ENCODE results near the gene MAP2K7.
A peak's percentile ranks its signal among the peaks of the same experiment; 100 is the strongest.
"Not testable (repeated sequence)": the region's sequence is repeated elsewhere in the genome, so short reads cannot be mapped to it uniquely, and the experiment has no call there.

MAP2K7 gene

GRCh38 chr19:7928334-7928706 is 24.6 kb downstream of the MAP2K7 start:
- H3K36me3 Mint-ChIP-seq, result peaks cover 32 to 48% of the 10 kb centered on the region in 2 donors
- H3K27ac Mint-ChIP-seq, result peak overlapping the region; percentile 47
- DNase-seq (no peak), ATAC-seq (replicated peaks) (no peak)
- no peak overlapping the region for H3K4me3 Mint-ChIP-seq
- peaks cover 0 to 8% of the 10 kb centered on the region in 2 donors for H3K27me3 Mint-ChIP-seq
- peaks cover 12 to 30% of the 10 kb centered on the region in 2 donors for H3K4me1 Mint-ChIP-seq
- no peaks in the 10 kb centered on the region for H3K9me3 Mint-ChIP-seq

- H3K27me3 Mint-ChIP-seq, result peaks cover 0 to 8% of the 10 kb centered on the region in 2 donors
- DNase-seq, result peak; percentile 57
- no peaks in the 10 kb centered on the region for H3K9me3 Mint-ChIP-seq
- peaks cover 33 to 50% of the 10 kb centered on the region in 2 donors for H3K36me3 Mint-ChIP-seq
- peak overlapping the region; percentile 21 for H3K27ac Mint-ChIP-seq
- H3K4me1 Mint-ChIP-seq, result peaks cover 12 to 30% of the 10 kb centered on the region in 2 donors
- ATAC-seq (replicated peaks), result peak; percentile 57
- H3K4me3 Mint-ChIP-seq, result no peak overlapping the region
Observed at GRCh38 chr19:7928741-7929701, 25.3 kb downstream of the MAP2K7 start.

- not testable (repeated sequence) for H3K27me3 Mint-ChIP-seq; H3K9me3 Mint-ChIP-seq; H3K4me3 Mint-ChIP-seq; H3K27ac Mint-ChIP-seq; DNase-seq; ATAC-seq (replicated peaks)
- Mint-ChIP-seq H3K4me1 (peaks cover 9 to 29% of the 10 kb centered on the region in 2 donors), H3K36me3 (peaks cover 37 to 53% of the 10 kb centered on the region in 2 donors)
Observed at GRCh38 chr19:7930030-7930429, 26.4 kb downstream of the MAP2K7 start.

- ATAC-seq (replicated peaks) (no peak), DNase-seq (no peak)
- Mint-ChIP-seq H3K27ac (no peak overlapping the region), H3K36me3 (peaks cover 38 to 56% of the 10 kb centered on the region in 2 donors), H3K4me1 (peaks cover 8 to 25% of the 10 kb centered on the region in 2 donors), H3K27me3 (no peaks in the 10 kb centered on the region), H3K9me3 (no peaks in the 10 kb centered on the region), H3K4me3 (no peak overlapping the region)
Observed at GRCh38 chr19:7930765-7931164, 27.1 kb downstream of the MAP2K7 start.

- ATAC-seq (replicated peaks), result no peak
- Mint-ChIP-seq H3K9me3 (no peaks in the 10 kb centered on the region), H3K27ac (no peak overlapping the region), H3K27me3 (no peaks in the 10 kb centered on the region), H3K36me3 (peaks cover 40 to 60% of the 10 kb centered on the region in 2 donors), H3K4me1 (peaks cover 5 to 22% of the 10 kb centered on the region in 2 donors), H3K4me3 (no peak overlapping the region)
- no peak for DNase-seq
Observed at GRCh38 chr19:7931221-7932061, 27.8 kb downstream of the MAP2K7 start.

GRCh38 chr19:7932276-7932929 is 28.7 kb downstream of the MAP2K7 start:
- peaks cover 2 to 18% of the 10 kb centered on the region in 2 donors for H3K4me1 Mint-ChIP-seq
- no peak overlapping the region for H3K27ac Mint-ChIP-seq
- peaks cover 43 to 58% of the 10 kb centered on the region in 2 donors for H3K36me3 Mint-ChIP-seq
- H3K4me3 Mint-ChIP-seq, result no peak overlapping the region
- ATAC-seq (replicated peaks), result no peak
- no peak for DNase-seq
- H3K27me3 Mint-ChIP-seq, result no peaks in the 10 kb centered on the region
- no peaks in the 10 kb centered on the region for H3K9me3 Mint-ChIP-seq

GRCh38 chr19:7932930-7933300 is 29.2 kb downstream of the MAP2K7 start:
- Mint-ChIP-seq H3K4me1 (peaks cover 3 to 13% of the 10 kb centered on the region in 2 donors), H3K4me3 (no peak overlapping the region), H3K27ac (no peak overlapping the region), H3K9me3 (no peaks in the 10 kb centered on the region), H3K36me3 (peaks cover 46 to 59% of the 10 kb centered on the region in 2 donors), H3K27me3 (no peaks in the 10 kb centered on the region)
- no peak for DNase-seq
- ATAC-seq (replicated peaks), result no peak

- Mint-ChIP-seq H3K36me3 (peaks cover 41 to 54% of the 10 kb centered on the region in 2 donors), H3K9me3 (no peaks in the 10 kb centered on the region), H3K4me1 (peaks cover 1 to 10% of the 10 kb centered on the region in 2 donors), H3K27me3 (no peaks in the 10 kb centered on the region), H3K4me3 (no peak overlapping the region), H3K27ac (no peak overlapping the region)
- no peak for DNase-seq
- no peak for ATAC-seq (replicated peaks)
Observed at GRCh38 chr19:7933411-7933810, 29.7 kb downstream of the MAP2K7 start.

- Mint-ChIP-seq H3K9me3 (no peaks in the 10 kb centered on the region), H3K27ac (no peak overlapping the region), H3K27me3 (no peaks in the 10 kb centered on the region), H3K4me1 (peaks cover 4 to 12% of the 10 kb centered on the region in 2 donors), H3K36me3 (peaks cover 41 to 55% of the 10 kb centered on the region in 2 donors), H3K4me3 (no peak overlapping the region)
- DNase-seq (no peak), ATAC-seq (replicated peaks) (no peak)
Observed at GRCh38 chr19:7933828-7934725, 30.4 kb downstream of the MAP2K7 start.

- no peak for ATAC-seq (replicated peaks)
- Mint-ChIP-seq H3K9me3 (no peaks in the 10 kb centered on the region), H3K27ac (no peak overlapping the region), H3K4me3 (no peak overlapping the region), H3K4me1 (peaks cover 4 to 5% of the 10 kb centered on the region in 2 donors), H3K36me3 (peaks cover 36 to 48% of the 10 kb centered on the region in 2 donors), H3K27me3 (no peaks in the 10 kb centered on the region)
- no peak for DNase-seq
Observed at GRCh38 chr19:7934766-7935165, 31.1 kb downstream of the MAP2K7 start.

GRCh38 chr19:7940841-7941240 is 37.2 kb downstream of the MAP2K7 start:
- no peak overlapping the region for H3K4me3 Mint-ChIP-seq
- peaks cover 18 to 44% of the 10 kb centered on the region in 2 donors for H3K4me1 Mint-ChIP-seq
- DNase-seq (no peak), ATAC-seq (replicated peaks) (no peak)
- no peaks in the 10 kb centered on the region for H3K9me3 Mint-ChIP-seq
- peak overlapping the region; percentile 66 for H3K27ac Mint-ChIP-seq
- H3K36me3 Mint-ChIP-seq, result peaks cover 25 to 27% of the 10 kb centered on the region in 2 donors
- H3K27me3 Mint-ChIP-seq, result no peaks in the 10 kb centered on the region

GRCh38 chr19:7941895-7942596 is 38.4 kb downstream of the MAP2K7 start:
- Mint-ChIP-seq H3K36me3 (peaks cover 17 to 22% of the 10 kb centered on the region in 2 donors), H3K27ac (peak overlapping the region; percentile 42), H3K27me3 (no peaks in the 10 kb centered on the region), H3K9me3 (no peaks in the 10 kb centered on the region), H3K4me3 (peak overlapping the region; percentile 91 to 92), H3K4me1 (peaks cover 18 to 50% of the 10 kb centered on the region in 2 donors)
- ATAC-seq (replicated peaks), result no peak
- no peak for DNase-seq

Measured in stimulated activated naive B cell treated with anti-CD40 and anti-IgM and Interleukin-4, amounts not matched to agents 10 μg/mL and 1 μg/mL and 100 μg/mL, for 72 hours (primary cell).